IMR-90 (cell line): ENCODE results near the gene NTSR1. TPM values are rescaled to one million over a fixed set of nuclear protein-coding genes. Genes with fewer than 3 reads are reported as not detected.
A peak's percentile ranks its signal among the peaks of the same experiment; 100 is the strongest.

Source experiments
- ATAC-seq: fragments of 200-7000 bp; cut with Tn5 transposase; 2 replicates; pipeline ENCODE4 v1.9.1; 2020; ENCODE audit warnings: low read depth, mild to moderate bottlenecking, moderate library complexity
- BruUV-seq: library from RNA; stranded (reverse); fragments of 400-500 nt; replicated peaks from 2 replicates; lab custom pipeline; 2021; lab: Mats Ljungman, UMichigan
- CTCF ChIA-PET: fragments of 300-600 bp; formaldehyde crosslinking; extraction: SDS; loops from one replicate; lab custom pipeline; 2021; ENCODE audit warnings: antibody characterized with exemption; lab: Yijun Ruan, JAX
- POLR2A ChIA-PET: fragments of 300-600 bp; sonication (Branson Sonifier 250); formaldehyde crosslinking; loops from one replicate; lab custom pipeline; 2022; ENCODE audit warnings: antibody characterized with exemption; ENCODE audit not compliant: unreplicated experiment; lab: Charles Lee
- DNase-seq: peaks from one replicate; pipeline ENCODE4 v3.0.0; 2013
- H2AFZ ChIP-seq: replicated peaks from 2 replicates; pipeline ENCODE3; 2013; ENCODE audit warnings: low read length, mild to moderate bottlenecking; ENCODE audit not compliant: poor library complexity
- H2AK5ac ChIP-seq: 2 replicates; pipeline ENCODE4 v1.6.1; 2013; ENCODE audit warnings: low read depth, low read length, inconsistent platforms
- H2AK9ac ChIP-seq: replicated peaks from 2 replicates; pipeline ENCODE3; 2013; ENCODE audit warnings: mild to moderate bottlenecking, low read depth, low read length, moderate library complexity; ENCODE audit not compliant: poor library complexity
- H2BK120ac ChIP-seq: 2 replicates; pipeline ENCODE4 v1.6.1; 2013; ENCODE audit warnings: low read depth, low read length, inconsistent platforms
- H2BK15ac ChIP-seq: 3 replicates; pipeline ENCODE4 v1.6.1; 2013; ENCODE audit warnings: low read depth, low read length, inconsistent platforms
- H2BK20ac ChIP-seq: 2 replicates; pipeline ENCODE4 v1.6.1; 2013; ENCODE audit warnings: low read depth, mild to moderate bottlenecking, inconsistent platforms, low read length, moderate library complexity
- H2BK5ac ChIP-seq: 2 replicates; pipeline ENCODE4 v1.6.1; 2013; ENCODE audit warnings: mild to moderate bottlenecking, low read depth, low read length, inconsistent platforms; ENCODE audit not compliant: poor library complexity, severe bottlenecking
- H3K14ac ChIP-seq: replicated peaks from 2 replicates; pipeline ENCODE4 v1.6.1; 2013; ENCODE audit warnings: low read depth, low read length, inconsistent platforms
- H3K18ac ChIP-seq: 2 replicates; pipeline ENCODE4 v1.6.1; 2013; ENCODE audit warnings: low read depth, low read length, control low read depth
- H3K23ac ChIP-seq: 2 replicates; pipeline ENCODE4 v1.6.1; 2013; ENCODE audit warnings: low read depth, low read length, inconsistent platforms
- H3K27ac ChIP-seq: 2 replicates; pipeline ENCODE4 v1.5.1; 2013; ENCODE audit warnings: mild to moderate bottlenecking, control low read depth, low read length; ENCODE audit not compliant: insufficient read depth
- H3K27me3 ChIP-seq: 2 replicates; pipeline ENCODE4 v1.6.1; 2013; ENCODE audit warnings: low read length; ENCODE audit not compliant: control insufficient read depth, insufficient read depth
- H3K36me3 ChIP-seq: 2 replicates; pipeline ENCODE4 v1.6.1; 2013; ENCODE audit warnings: low read length, mixed read lengths; ENCODE audit not compliant: control insufficient read depth, insufficient read depth
- H3K4ac ChIP-seq: 2 replicates; pipeline ENCODE4 v1.6.1; 2013; ENCODE audit warnings: low read depth, low read length, inconsistent platforms
- H3K4me1 ChIP-seq: 2 replicates; pipeline ENCODE4 v1.6.1; 2013; ENCODE audit warnings: low read length, mixed read lengths; ENCODE audit not compliant: control insufficient read depth, insufficient read depth
- H3K4me2 ChIP-seq: 2 replicates; pipeline ENCODE4 v1.6.1; 2013; ENCODE audit warnings: low read depth, mild to moderate bottlenecking, control low read depth, low read length, moderate library complexity
- H3K4me3 ChIP-seq: 2 replicates; pipeline ENCODE4 v1.5.1; 2013; ENCODE audit warnings: low read depth, mild to moderate bottlenecking, control low read depth, low read length, moderate library complexity; ENCODE audit not compliant: insufficient read depth
- H3K56ac ChIP-seq: 2 replicates; pipeline ENCODE4 v1.6.1; 2013; ENCODE audit warnings: low read length, inconsistent platforms; ENCODE audit not compliant: insufficient read depth; ENCODE audit errors: extremely low read depth
- H3K79me1 ChIP-seq, 2 experiments: 2 replicates each; pipeline ENCODE4 v1.6.1; 2013; ENCODE audit warnings: low read length in 2 of 2, inconsistent platforms in 1 of 2, low read depth in 1 of 2
- H3K9ac ChIP-seq: 2 replicates; pipeline ENCODE4 v1.6.1; 2013; ENCODE audit warnings: low read depth, low read length, control low read depth
- H3K9me1 ChIP-seq: 2 replicates; pipeline ENCODE4 v1.6.1; 2013; ENCODE audit warnings: low read length, inconsistent platforms; ENCODE audit not compliant: insufficient read depth
- H3K9me3 ChIP-seq: 2 replicates; pipeline ENCODE4 v1.6.1; 2013; ENCODE audit warnings: low read length; ENCODE audit not compliant: control insufficient read depth, insufficient read depth
- H4K20me1 ChIP-seq: 2 replicates; pipeline ENCODE4 v1.6.1; 2013; ENCODE audit warnings: low read length, inconsistent platforms; ENCODE audit not compliant: insufficient read depth
- H4K5ac ChIP-seq: 2 replicates; pipeline ENCODE4 v1.6.1; 2013; ENCODE audit warnings: mild to moderate bottlenecking, low read depth, low read length, control low read depth
- H4K8ac ChIP-seq, 2 experiments: 2 replicates each; pipeline ENCODE4 v1.6.1; 2013; ENCODE audit warnings: low read depth in 2 of 2, low read length in 2 of 2, control low read depth in 1 of 2, inconsistent platforms in 1 of 2
- H4K91ac ChIP-seq: 2 replicates; pipeline ENCODE4 v1.6.1; 2013; ENCODE audit warnings: low read depth, low read length, inconsistent platforms; ENCODE audit not compliant: insufficient read depth
- BHLHE40 ChIP-seq: fragments of 150-350 bp; IDR thresholded peaks from 2 replicates; pipeline ENCODE4 v1.6.1; 2016; ENCODE audit warnings: mild to moderate bottlenecking, low read depth, low read length
- CEBPB ChIP-seq: IDR thresholded peaks from 2 replicates; pipeline ENCODE4 v1.6.1; 2012; ENCODE audit warnings: low read depth, low read length, improper control_type of control experiment
- CHD1 ChIP-seq: IDR thresholded peaks from 2 replicates; pipeline ENCODE4 v1.6.1; 2012; ENCODE audit warnings: low read depth, low read length, improper control_type of control experiment
- MAFK ChIP-seq: IDR thresholded peaks from 2 replicates; pipeline ENCODE4 v1.6.1; 2012; ENCODE audit warnings: low read depth, low read length, improper control_type of control experiment
- MAZ ChIP-seq: IDR thresholded peaks from 2 replicates; pipeline ENCODE4 v1.6.1; 2012; ENCODE audit warnings: low read depth, mild to moderate bottlenecking, low read length, improper control_type of control experiment, moderate library complexity, borderline replicate concordance
- MXI1 ChIP-seq: IDR thresholded peaks from 2 replicates; pipeline ENCODE4 v1.6.1; 2012; ENCODE audit warnings: low read depth, mild to moderate bottlenecking, low read length, moderate library complexity, borderline replicate concordance
- NFE2L2 ChIP-seq: fragments of 150-350 bp; IDR thresholded peaks from 2 replicates; pipeline ENCODE4 v1.6.1; 2016; ENCODE audit warnings: low read depth, mild to moderate bottlenecking, low read length
- POLR2A ChIP-seq: IDR thresholded peaks from 2 replicates; pipeline ENCODE4 v1.6.1; 2012; ENCODE audit warnings: mild to moderate bottlenecking, low read depth, low read length
- RAD21 ChIP-seq: IDR thresholded peaks from 2 replicates; pipeline ENCODE4 v1.6.1; 2012; ENCODE audit warnings: low read length, improper control_type of control experiment
- RCOR1 ChIP-seq: IDR thresholded peaks from 2 replicates; pipeline ENCODE4 v1.6.1; 2012; ENCODE audit warnings: mild to moderate bottlenecking, low read length, improper control_type of control experiment; ENCODE audit not compliant: insufficient replicate concordance
- SMC3 ChIP-seq: fragments of 150-350 bp; IDR thresholded peaks from 2 replicates; pipeline ENCODE4 v1.6.1; 2016; ENCODE audit warnings: low read depth, mild to moderate bottlenecking, antibody characterized with exemption, low read length, moderate library complexity
- WGBS, 2 experiments: methylation state at CpG; one replicate each; pipeline versions ENCODE4 v1.1.5 to v1.1.7; 2013; ENCODE audit warnings: missing lambda C conversion rate in 2 of 2; ENCODE audit not compliant: insufficient read length in 1 of 2; ENCODE audit errors: extremely low coverage in 2 of 2; 5-methylcytosine and 5-hydroxymethylcytosine counted together
- dilution Hi-C: fragments of 300-500 bp; cut with HindIII; formaldehyde crosslinking; loops from one replicate; pipeline ENCODE4 v1.14.3; 2018; ENCODE audit warnings: low sequenced_read_pairs; ENCODE audit not compliant: unreplicated experiment
- in situ Hi-C: fragments of 300-500 bp; cut with MboI; formaldehyde crosslinking; loops from 3 replicates; pipeline ENCODE4 v1.14.3; 2019; ENCODE audit warnings: low sequenced_read_pairs, inconsistent platforms, mixed read lengths
- intact Hi-C: fragments of 100-400 bp; cut with micrococcal nuclease; formaldehyde crosslinking; loops from 2 replicates; pipeline ENCODE4 v1.10.0; 2022
- polyA plus RNA-seq, 3 experiments: library from polyadenylated mRNA; depleted of rRNA; stranded (reverse); fragments of >200 nt; gene quantifications; 2 replicates each; pipeline ENCODE4 v1.2.3, GENCODE V29; 2012; ENCODE audit warnings: low replicate concordance in 1 of 3
- total RNA-seq: library from RNA; depleted of rRNA; stranded (reverse); fragments of >200 nt; gene quantifications from 2 replicates; pipeline ENCODE4 v1.2.3, GENCODE V29; 2012
- TF ChIP-seq, protein P1 (sequence below): fragments of 150-350 bp; IDR thresholded peaks from 2 replicates; pipeline ENCODE4 v1.6.1; 2016; ENCODE audit warnings: low read depth, mild to moderate bottlenecking, low read length, moderate library complexity, borderline replicate concordance
- TF ChIP-seq, protein P2 (sequence below): fragments of 150-350 bp; IDR thresholded peaks from 2 replicates; pipeline ENCODE4 v1.6.1; 2017; ENCODE audit warnings: mild to moderate bottlenecking, antibody characterized with exemption, low read length, low read depth
- TF ChIP-seq, protein P3 (sequence below): conservative IDR thresholded peaks from 2 replicates; pipeline ENCODE4 v1.5.1; 2012; ENCODE audit warnings: mild to moderate bottlenecking, low read depth, low read length, improper control_type of control experiment

NTSR1 gene
- total and polyA plus RNA-seq, 2 of the 4 experiments (the other 2 are of a cell fraction): 0.54 to 1.8 TPM

DNA sequence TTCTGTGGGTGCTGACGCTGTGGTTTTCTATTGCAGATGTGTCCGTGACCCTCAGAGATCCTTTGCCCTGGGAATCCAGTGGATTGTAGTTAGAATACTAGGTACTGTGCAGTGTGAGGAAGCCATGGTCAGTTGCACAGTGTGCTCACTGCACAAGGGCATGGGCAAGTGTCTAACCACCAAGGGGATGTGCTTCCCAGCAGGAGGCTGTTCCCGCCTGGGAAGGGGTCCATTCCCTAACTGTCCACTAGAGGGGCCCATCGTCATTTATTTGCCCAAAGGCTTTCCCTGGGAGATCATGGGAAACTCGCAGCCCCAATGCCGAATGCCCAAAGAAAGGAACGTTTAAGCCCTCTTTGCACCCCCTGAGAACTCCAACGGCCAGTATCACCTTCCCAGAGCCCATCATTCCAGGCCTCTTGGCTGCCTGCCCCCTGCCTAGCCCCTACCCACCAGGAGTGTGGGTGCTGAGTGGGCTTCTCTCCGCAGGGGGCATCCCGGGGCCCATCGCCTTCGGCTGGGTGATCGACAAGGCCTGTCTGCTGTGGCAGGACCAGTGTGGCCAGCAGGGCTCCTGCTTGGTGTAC lies 40.1 kb upstream of the NTSR1 start:
- TF ChIP-seq MXI1 (no peak), SMC3 (peak; percentile 99), RCOR1 (peak; percentile 49), MAFK (no peak), NFE2L2 (no peak), BHLHE40 (no peak), POLR2A (peak; percentile 53; the same call in 1 of the 2 replicates), CHD1 (no peak; the same call in 1 of the 2 replicates), CEBPB (no peak), MAZ (peak; percentile 83), RAD21 (peak; percentile 99)
- TF ChIP-seq, protein P1, sequence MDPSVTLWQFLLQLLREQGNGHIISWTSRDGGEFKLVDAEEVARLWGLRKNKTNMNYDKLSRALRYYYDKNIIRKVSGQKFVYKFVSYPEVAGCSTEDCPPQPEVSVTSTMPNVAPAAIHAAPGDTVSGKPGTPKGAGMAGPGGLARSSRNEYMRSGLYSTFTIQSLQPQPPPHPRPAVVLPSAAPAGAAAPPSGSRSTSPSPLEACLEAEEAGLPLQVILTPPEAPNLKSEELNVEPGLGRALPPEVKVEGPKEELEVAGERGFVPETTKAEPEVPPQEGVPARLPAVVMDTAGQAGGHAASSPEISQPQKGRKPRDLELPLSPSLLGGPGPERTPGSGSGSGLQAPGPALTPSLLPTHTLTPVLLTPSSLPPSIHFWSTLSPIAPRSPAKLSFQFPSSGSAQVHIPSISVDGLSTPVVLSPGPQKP: no peak
- TF ChIP-seq, protein P2, sequence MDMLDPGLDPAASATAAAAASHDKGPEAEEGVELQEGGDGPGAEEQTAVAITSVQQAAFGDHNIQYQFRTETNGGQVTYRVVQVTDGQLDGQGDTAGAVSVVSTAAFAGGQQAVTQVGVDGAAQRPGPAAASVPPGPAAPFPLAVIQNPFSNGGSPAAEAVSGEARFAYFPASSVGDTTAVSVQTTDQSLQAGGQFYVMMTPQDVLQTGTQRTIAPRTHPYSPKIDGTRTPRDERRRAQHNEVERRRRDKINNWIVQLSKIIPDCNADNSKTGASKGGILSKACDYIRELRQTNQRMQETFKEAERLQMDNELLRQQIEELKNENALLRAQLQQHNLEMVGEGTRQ: no peak
- TF ChIP-seq, protein P3, sequence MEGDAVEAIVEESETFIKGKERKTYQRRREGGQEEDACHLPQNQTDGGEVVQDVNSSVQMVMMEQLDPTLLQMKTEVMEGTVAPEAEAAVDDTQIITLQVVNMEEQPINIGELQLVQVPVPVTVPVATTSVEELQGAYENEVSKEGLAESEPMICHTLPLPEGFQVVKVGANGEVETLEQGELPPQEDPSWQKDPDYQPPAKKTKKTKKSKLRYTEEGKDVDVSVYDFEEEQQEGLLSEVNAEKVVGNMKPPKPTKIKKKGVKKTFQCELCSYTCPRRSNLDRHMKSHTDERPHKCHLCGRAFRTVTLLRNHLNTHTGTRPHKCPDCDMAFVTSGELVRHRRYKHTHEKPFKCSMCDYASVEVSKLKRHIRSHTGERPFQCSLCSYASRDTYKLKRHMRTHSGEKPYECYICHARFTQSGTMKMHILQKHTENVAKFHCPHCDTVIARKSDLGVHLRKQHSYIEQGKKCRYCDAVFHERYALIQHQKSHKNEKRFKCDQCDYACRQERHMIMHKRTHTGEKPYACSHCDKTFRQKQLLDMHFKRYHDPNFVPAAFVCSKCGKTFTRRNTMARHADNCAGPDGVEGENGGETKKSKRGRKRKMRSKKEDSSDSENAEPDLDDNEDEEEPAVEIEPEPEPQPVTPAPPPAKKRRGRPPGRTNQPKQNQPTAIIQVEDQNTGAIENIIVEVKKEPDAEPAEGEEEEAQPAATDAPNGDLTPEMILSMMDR: peak; percentile 99
- Histone ChIP-seq H2AK9ac (peak overlapping the region; percentile 26), H3K36me3 (no peaks in the 10 kb centered on the region), H3K9ac (no peak overlapping the region), H3K4ac (no peak overlapping the region), H2BK15ac (no peak overlapping the region), H3K18ac (no peak overlapping the region), H3K9me1 (no peaks in the 10 kb centered on the region), H3K4me3 (no peak overlapping the region), H4K20me1 (no peaks in the 10 kb centered on the region; the same call in none of the 2 replicates), H4K5ac (no peak overlapping the region), H2BK120ac (no peak overlapping the region), H4K91ac (no peak overlapping the region), H3K4me1 (no peaks in the 10 kb centered on the region), H2BK5ac (no peak overlapping the region), H2BK20ac (no peak overlapping the region), H2AFZ (peak overlapping the region; percentile 85), H3K9me3 (no peaks in the 10 kb centered on the region), H3K56ac (no peak overlapping the region), H3K14ac (no peak overlapping the region), H3K27me3 (no peaks in the 10 kb centered on the region), H3K23ac (no peak overlapping the region), H2AK5ac (no peak overlapping the region), H3K4me2 (no peak overlapping the region), H3K27ac (no peak overlapping the region), H3K79me1 (no peaks in the 10 kb centered on the region), H4K8ac (no peak overlapping the region)
- WGBS, 2 experiments: 40% methylated on average over 5 of the region's 13 CpGs; no CpG with 5 or more reads in 1 of the 2 experiments
- intact Hi-C loops: loop anchor here (1.0 kb wide), 3 partner anchors 35 to 140 kb away; no protein-coding TSS in a partner anchor
- peak; percentile 74 for DNase-seq
- no TSS peak for BruUV-seq
- in situ Hi-C loops: loop anchor here (5.0 kb wide), 1 partner anchor 124 kb away; no protein-coding TSS in a partner anchor
- dilution Hi-C loops: no loop called here
- ChIA-PET CTCF (no interaction called here), POLR2A (no interaction called here)
- peak; percentile 98 for ATAC-seq
